Measurements from ENCODE around the gene LIPJ.

LIPJ gene

GRCh38 chr10:88586462-88586861, at the start of gene LIPJ:
Gene LIPJ, plus strand, starts transcription at chr10:88586762. Its CDS starts 3,926 bp downstream, at chr10:88590688.
- in situ Hi-C loops (cut with HindIII; ENCODE audit: low pct_unique_long_range_greater_than_20kb, low sequenced_read_pairs) = no loop called here
- no peak for TF ChIP-seq JUND (IDR thresholded peaks at IDR 0.05; ENCODE audit: low read depth)
- DNase-seq (ENCODE audit: low read depth in 1 of 2, low spot score in 1 of 2) = no peak

- TF ChIP-seq JUND (IDR thresholded peaks at IDR 0.05; ENCODE audit: low read depth) = no peak
- in situ Hi-C loops (cut with HindIII; ENCODE audit: low pct_unique_long_range_greater_than_20kb, low sequenced_read_pairs) = no loop called here
- DNase-seq (ENCODE audit: low read depth in 1 of 2, low spot score in 1 of 2) = no peak
Measured at GRCh38 chr10:88537322-88537721, 49.2 kb upstream of the LIPJ start.

- no peak for TF ChIP-seq JUND (IDR thresholded peaks at IDR 0.05; ENCODE audit: low read depth)
- in situ Hi-C loops (cut with HindIII; ENCODE audit: low pct_unique_long_range_greater_than_20kb, low sequenced_read_pairs) = no loop called here
- no peak for DNase-seq (ENCODE audit: low read depth in 1 of 2, low spot score in 1 of 2)
Measured at GRCh38 chr10:88538048-88538447, 48.5 kb upstream of the LIPJ start.

GRCh38 chr10:88540351-88540750, 46.2 kb upstream of the LIPJ start:
- peak in 1 of 2 experiments; percentile 63 for DNase-seq (ENCODE audit: low read depth in 1 of 2, low spot score in 1 of 2)
- TF ChIP-seq JUND (IDR thresholded peaks at IDR 0.05; ENCODE audit: low read depth) = peak; percentile 74
- in situ Hi-C loops (cut with HindIII; ENCODE audit: low pct_unique_long_range_greater_than_20kb, low sequenced_read_pairs) = no loop called here

- TF ChIP-seq JUND (IDR thresholded peaks at IDR 0.05; ENCODE audit: low read depth) = peak; percentile 94
- peak in 1 of 2 experiments; percentile 73 for DNase-seq (ENCODE audit: low read depth in 1 of 2, low spot score in 1 of 2)
- in situ Hi-C loops (cut with HindIII; ENCODE audit: low pct_unique_long_range_greater_than_20kb, low sequenced_read_pairs) = no loop called here
Measured at GRCh38 chr10:88541116-88541626, 45.4 kb upstream of the LIPJ start.

- TF ChIP-seq JUND (IDR thresholded peaks at IDR 0.05; ENCODE audit: low read depth) = no peak
- in situ Hi-C loops (cut with HindIII; ENCODE audit: low pct_unique_long_range_greater_than_20kb, low sequenced_read_pairs) = no loop called here
- no peak for DNase-seq (ENCODE audit: low read depth in 1 of 2, low spot score in 1 of 2)
Measured at GRCh38 chr10:88542522-88542921, 44.0 kb upstream of the LIPJ start.

GRCh38 chr10:88544140-88544870, 42.3 kb upstream of the LIPJ start:
- no peak for DNase-seq (ENCODE audit: low read depth in 1 of 2, low spot score in 1 of 2)
- no peak for TF ChIP-seq JUND (IDR thresholded peaks at IDR 0.05; ENCODE audit: low read depth)
- in situ Hi-C loops (cut with HindIII; ENCODE audit: low pct_unique_long_range_greater_than_20kb, low sequenced_read_pairs) = no loop called here

- no peak for DNase-seq (ENCODE audit: low read depth in 1 of 2, low spot score in 1 of 2)
- TF ChIP-seq JUND (IDR thresholded peaks at IDR 0.05; ENCODE audit: low read depth) = no peak
- in situ Hi-C loops (cut with HindIII; ENCODE audit: low pct_unique_long_range_greater_than_20kb, low sequenced_read_pairs) = no loop called here
Measured at GRCh38 chr10:88545359-88545758, 41.2 kb upstream of the LIPJ start.

- TF ChIP-seq JUND (IDR thresholded peaks at IDR 0.05; ENCODE audit: low read depth) = no peak
- no peak for DNase-seq (ENCODE audit: low read depth in 1 of 2, low spot score in 1 of 2)
- in situ Hi-C loops (cut with HindIII; ENCODE audit: low pct_unique_long_range_greater_than_20kb, low sequenced_read_pairs) = no loop called here
Measured at GRCh38 chr10:88546497-88546896, 40.1 kb upstream of the LIPJ start.

GRCh38 chr10:88551246-88551645, 35.3 kb upstream of the LIPJ start:
- TF ChIP-seq JUND (IDR thresholded peaks at IDR 0.05; ENCODE audit: low read depth) = no peak
- in situ Hi-C loops (cut with HindIII; ENCODE audit: low pct_unique_long_range_greater_than_20kb, low sequenced_read_pairs) = no loop called here
- DNase-seq (ENCODE audit: low read depth in 1 of 2, low spot score in 1 of 2) = no peak

GRCh38 chr10:88553116-88553752, 33.3 kb upstream of the LIPJ start:
- DNase-seq (ENCODE audit: low read depth in 1 of 2, low spot score in 1 of 2) = peak; percentile 33 to 88
- in situ Hi-C loops (cut with HindIII; ENCODE audit: low pct_unique_long_range_greater_than_20kb, low sequenced_read_pairs) = no loop called here
- TF ChIP-seq JUND (IDR thresholded peaks at IDR 0.05; ENCODE audit: low read depth) = no peak

GRCh38 chr10:88555190-88555908, 31.2 kb upstream of the LIPJ start:
- in situ Hi-C loops (cut with HindIII; ENCODE audit: low pct_unique_long_range_greater_than_20kb, low sequenced_read_pairs) = no loop called here

GRCh38 chr10:88557256-88557655, 29.3 kb upstream of the LIPJ start:
- no peak for DNase-seq (ENCODE audit: low read depth in 1 of 2, low spot score in 1 of 2)
- in situ Hi-C loops (cut with HindIII; ENCODE audit: low pct_unique_long_range_greater_than_20kb, low sequenced_read_pairs) = no loop called here
- no peak for TF ChIP-seq JUND (IDR thresholded peaks at IDR 0.05; ENCODE audit: low read depth)

More at GRCh38 chr10:88555190-88555908, 31.2 kb upstream of the LIPJ start:
- TF ChIP-seq JUND (IDR thresholded peaks at IDR 0.05; ENCODE audit: low read depth) = no peak
- DNase-seq (ENCODE audit: low read depth in 1 of 2, low spot score in 1 of 2) = peak in 1 of 2 experiments; percentile 35
